IMR-90 (cell line): Measurements from ENCODE around the gene THAP10. TPM values are rescaled to one million over a fixed set of nuclear protein-coding genes. Genes with fewer than 3 reads are reported as not detected.

Experiments used
- ATAC-seq: fragments of 200-7000 bp; cut with Tn5 transposase; 2 replicates; pipeline ENCODE4 v1.9.1; 2020; ENCODE audit warnings: low read depth, mild to moderate bottlenecking, moderate library complexity
- BruUV-seq: library from RNA; stranded (reverse); fragments of 400-500 nt; replicated peaks from 2 replicates; lab custom pipeline; 2021; lab: Mats Ljungman, UMichigan
- CTCF ChIA-PET: fragments of 300-600 bp; formaldehyde crosslinking; extraction: SDS; loops from one replicate; lab custom pipeline; 2021; ENCODE audit warnings: antibody characterized with exemption; lab: Yijun Ruan, JAX
- POLR2A ChIA-PET: fragments of 300-600 bp; sonication (Branson Sonifier 250); formaldehyde crosslinking; loops from one replicate; lab custom pipeline; 2022; ENCODE audit warnings: antibody characterized with exemption; ENCODE audit not compliant: unreplicated experiment; lab: Charles Lee
- DNase-seq: peaks from one replicate; pipeline ENCODE4 v3.0.0; 2013
- H2AFZ ChIP-seq: replicated peaks from 2 replicates; pipeline ENCODE3; 2013; ENCODE audit warnings: low read length, mild to moderate bottlenecking; ENCODE audit not compliant: poor library complexity
- H2AK5ac ChIP-seq: 2 replicates; pipeline ENCODE4 v1.6.1; 2013; ENCODE audit warnings: low read depth, low read length, inconsistent platforms
- H2AK9ac ChIP-seq: replicated peaks from 2 replicates; pipeline ENCODE3; 2013; ENCODE audit warnings: mild to moderate bottlenecking, low read depth, low read length, moderate library complexity; ENCODE audit not compliant: poor library complexity
- H2BK120ac ChIP-seq: 2 replicates; pipeline ENCODE4 v1.6.1; 2013; ENCODE audit warnings: low read depth, low read length, inconsistent platforms
- H2BK15ac ChIP-seq: 3 replicates; pipeline ENCODE4 v1.6.1; 2013; ENCODE audit warnings: low read depth, low read length, inconsistent platforms
- H2BK20ac ChIP-seq: 2 replicates; pipeline ENCODE4 v1.6.1; 2013; ENCODE audit warnings: low read depth, mild to moderate bottlenecking, inconsistent platforms, low read length, moderate library complexity
- H2BK5ac ChIP-seq: 2 replicates; pipeline ENCODE4 v1.6.1; 2013; ENCODE audit warnings: mild to moderate bottlenecking, low read depth, low read length, inconsistent platforms; ENCODE audit not compliant: poor library complexity, severe bottlenecking
- H3K14ac ChIP-seq: replicated peaks from 2 replicates; pipeline ENCODE4 v1.6.1; 2013; ENCODE audit warnings: low read depth, low read length, inconsistent platforms
- H3K18ac ChIP-seq: 2 replicates; pipeline ENCODE4 v1.6.1; 2013; ENCODE audit warnings: low read depth, low read length, control low read depth
- H3K23ac ChIP-seq: 2 replicates; pipeline ENCODE4 v1.6.1; 2013; ENCODE audit warnings: low read depth, low read length, inconsistent platforms
- H3K27ac ChIP-seq: 2 replicates; pipeline ENCODE4 v1.5.1; 2013; ENCODE audit warnings: mild to moderate bottlenecking, control low read depth, low read length; ENCODE audit not compliant: insufficient read depth
- H3K27me3 ChIP-seq: 2 replicates; pipeline ENCODE4 v1.6.1; 2013; ENCODE audit warnings: low read length; ENCODE audit not compliant: control insufficient read depth, insufficient read depth
- H3K36me3 ChIP-seq: 2 replicates; pipeline ENCODE4 v1.6.1; 2013; ENCODE audit warnings: low read length, mixed read lengths; ENCODE audit not compliant: control insufficient read depth, insufficient read depth
- H3K4ac ChIP-seq: 2 replicates; pipeline ENCODE4 v1.6.1; 2013; ENCODE audit warnings: low read depth, low read length, inconsistent platforms
- H3K4me1 ChIP-seq: 2 replicates; pipeline ENCODE4 v1.6.1; 2013; ENCODE audit warnings: low read length, mixed read lengths; ENCODE audit not compliant: control insufficient read depth, insufficient read depth
- H3K4me2 ChIP-seq: 2 replicates; pipeline ENCODE4 v1.6.1; 2013; ENCODE audit warnings: low read depth, mild to moderate bottlenecking, control low read depth, low read length, moderate library complexity
- H3K4me3 ChIP-seq: 2 replicates; pipeline ENCODE4 v1.5.1; 2013; ENCODE audit warnings: low read depth, mild to moderate bottlenecking, control low read depth, low read length, moderate library complexity; ENCODE audit not compliant: insufficient read depth
- H3K56ac ChIP-seq: 2 replicates; pipeline ENCODE4 v1.6.1; 2013; ENCODE audit warnings: low read length, inconsistent platforms; ENCODE audit not compliant: insufficient read depth; ENCODE audit errors: extremely low read depth
- H3K79me1 ChIP-seq, 2 experiments: 2 replicates each; pipeline ENCODE4 v1.6.1; 2013; ENCODE audit warnings: low read length in 2 of 2, inconsistent platforms in 1 of 2, low read depth in 1 of 2
- H3K9ac ChIP-seq: 2 replicates; pipeline ENCODE4 v1.6.1; 2013; ENCODE audit warnings: low read depth, low read length, control low read depth
- H3K9me1 ChIP-seq: 2 replicates; pipeline ENCODE4 v1.6.1; 2013; ENCODE audit warnings: low read length, inconsistent platforms; ENCODE audit not compliant: insufficient read depth
- H3K9me3 ChIP-seq: 2 replicates; pipeline ENCODE4 v1.6.1; 2013; ENCODE audit warnings: low read length; ENCODE audit not compliant: control insufficient read depth, insufficient read depth
- H4K20me1 ChIP-seq: 2 replicates; pipeline ENCODE4 v1.6.1; 2013; ENCODE audit warnings: low read length, inconsistent platforms; ENCODE audit not compliant: insufficient read depth
- H4K5ac ChIP-seq: 2 replicates; pipeline ENCODE4 v1.6.1; 2013; ENCODE audit warnings: mild to moderate bottlenecking, low read depth, low read length, control low read depth
- H4K8ac ChIP-seq, 2 experiments: 2 replicates each; pipeline ENCODE4 v1.6.1; 2013; ENCODE audit warnings: low read depth in 2 of 2, low read length in 2 of 2, control low read depth in 1 of 2, inconsistent platforms in 1 of 2
- H4K91ac ChIP-seq: 2 replicates; pipeline ENCODE4 v1.6.1; 2013; ENCODE audit warnings: low read depth, low read length, inconsistent platforms; ENCODE audit not compliant: insufficient read depth
- BHLHE40 ChIP-seq: fragments of 150-350 bp; IDR thresholded peaks from 2 replicates; pipeline ENCODE4 v1.6.1; 2016; ENCODE audit warnings: mild to moderate bottlenecking, low read depth, low read length
- CEBPB ChIP-seq: IDR thresholded peaks from 2 replicates; pipeline ENCODE4 v1.6.1; 2012; ENCODE audit warnings: low read depth, low read length, improper control_type of control experiment
- FOS ChIP-seq: fragments of 150-350 bp; IDR thresholded peaks from 2 replicates; pipeline ENCODE4 v1.6.1; 2016; ENCODE audit warnings: low read depth, low read length
- MAZ ChIP-seq: IDR thresholded peaks from 2 replicates; pipeline ENCODE4 v1.6.1; 2012; ENCODE audit warnings: low read depth, mild to moderate bottlenecking, low read length, improper control_type of control experiment, moderate library complexity, borderline replicate concordance
- POLR2A ChIP-seq: IDR thresholded peaks from 2 replicates; pipeline ENCODE4 v1.6.1; 2012; ENCODE audit warnings: mild to moderate bottlenecking, low read depth, low read length
- dilution Hi-C: fragments of 300-500 bp; cut with HindIII; formaldehyde crosslinking; loops from one replicate; pipeline ENCODE4 v1.14.3; 2018; ENCODE audit warnings: low sequenced_read_pairs; ENCODE audit not compliant: unreplicated experiment
- in situ Hi-C: fragments of 300-500 bp; cut with MboI; formaldehyde crosslinking; loops from 3 replicates; pipeline ENCODE4 v1.14.3; 2019; ENCODE audit warnings: low sequenced_read_pairs, inconsistent platforms, mixed read lengths
- intact Hi-C: fragments of 100-400 bp; cut with micrococcal nuclease; formaldehyde crosslinking; loops from 2 replicates; pipeline ENCODE4 v1.10.0; 2022
- polyA plus RNA-seq, 3 experiments: library from polyadenylated mRNA; depleted of rRNA; stranded (reverse); fragments of >200 nt; gene quantifications; 2 replicates each; pipeline ENCODE4 v1.2.3, GENCODE V29; 2012; ENCODE audit warnings: low replicate concordance in 1 of 3
- total RNA-seq: library from RNA; depleted of rRNA; stranded (reverse); fragments of >200 nt; gene quantifications from 2 replicates; pipeline ENCODE4 v1.2.3, GENCODE V29; 2012

Gene THAP10
- total and polyA plus RNA-seq, 2 of the 4 experiments (the other 2 are of a cell fraction): 2.3 to 2.8 TPM

- H3K27ac ChIP-seq: peak overlapping the region; percentile 58; the same call in 1 of the 2 replicates
- H4K20me1 ChIP-seq: no peaks in the 10 kb centered on the region
- H3K4me1 ChIP-seq: peaks cover 16% of the 10 kb centered on the region
- ChIA-PET CTCF (interaction anchor here (0.9 to 1.2 kb wide), 2 partner anchors 59 to 188 kb away, joined by 3 read pairs; no protein-coding TSS in a partner anchor), POLR2A (no interaction called here)
- H2BK120ac ChIP-seq: peak overlapping the region; percentile 71
- TF ChIP-seq MAZ (0 out of 2 replicates have a peak, but pooled peaks have one; percentile 17), BHLHE40 (peak; percentile 64; the same call in 1 of the 2 replicates), POLR2A (no peak), FOS (peak; percentile 98), CEBPB (peak; percentile 71)
- dilution Hi-C loops: no loop called here
- H3K27me3 ChIP-seq: no peaks in the 10 kb centered on the region
- peak overlapping the region in 1 of 2 experiments; percentile 43; a peak in 2 of 4 replicates for H4K8ac ChIP-seq
- ATAC-seq: peak; percentile 78
- H3K9ac ChIP-seq: no peak overlapping the region
- no peak overlapping the region; the same call in 1 of the 2 replicates for H3K14ac ChIP-seq
- peaks cover 2% of the 10 kb centered on the region; the same call in 1 of the 2 replicates for H3K9me3 ChIP-seq
- H3K36me3 ChIP-seq: no peaks in the 10 kb centered on the region
- no peak overlapping the region for H4K5ac ChIP-seq
- H2AFZ ChIP-seq: no peak overlapping the region
- peak; percentile 91 for DNase-seq
- peaks cover 0 to 14% of the 10 kb centered on the region in 2 experiments; a peak in 1 of 4 replicates for H3K79me1 ChIP-seq
- H3K56ac ChIP-seq: no peak overlapping the region
- H3K23ac ChIP-seq: no peak overlapping the region
- peak overlapping the region; percentile 44 for H2BK5ac ChIP-seq
- H3K4me3 ChIP-seq: no peak overlapping the region
- 0 out of 2 replicates have a peak, but pooled peaks cover 7% of the 10 kb centered on the region for H3K9me1 ChIP-seq
- no peak overlapping the region; the same call in 1 of the 2 replicates for H3K18ac ChIP-seq
- no TSS peak for BruUV-seq
- H2BK20ac ChIP-seq: peak overlapping the region; percentile 56; the same call in 1 of the 2 replicates
- no peak overlapping the region for H4K91ac ChIP-seq
- peak overlapping the region; percentile 64; the same call in 1 of the 2 replicates for H3K4ac ChIP-seq
- H2AK9ac ChIP-seq: no peak overlapping the region
- in situ Hi-C loops: loop anchor here (10.0 kb wide), 2 partner anchors 45 to 185 kb away; no protein-coding TSS in a partner anchor
- intact Hi-C loops: loop anchor here (10.0 kb wide), 1 partner anchor 1395 kb away; no protein-coding TSS in a partner anchor
- peak overlapping the region; percentile 24; the same call in 1 of the 2 replicates for H2AK5ac ChIP-seq
- peak overlapping the region; percentile 45; the same call in 1 of the 2 replicates for H3K4me2 ChIP-seq
- H2BK15ac ChIP-seq: peak overlapping the region; percentile 18; the same call in 2 of the 3 replicates
Measured at GRCh38 chr15:70870051-70870450, 22.2 kb downstream of the THAP10 start.
